HCT116 (cell line): ENCODE results near the gene WNT7B. TPM values are rescaled to one million over a fixed set of nuclear protein-coding genes. Genes with fewer than 3 reads are reported as not detected.

Experiments
- ATAC-seq: fragments of 200-7000 bp; cut with Tn5 transposase; 2 replicates; pipeline ENCODE4 v1.9.1; 2020; ENCODE audit warnings: mild to moderate bottlenecking, moderate library complexity
- BruUV-seq: library from RNA; stranded (reverse); fragments of 400-500 nt; replicated peaks from 2 replicates; lab custom pipeline; 2021; lab: Mats Ljungman, UMichigan
- CTCF ChIA-PET: fragments of 300-600 bp; sonication (Branson Sonifier 250); formaldehyde crosslinking; loops from one replicate; lab custom pipeline; 2021; ENCODE audit warnings: antibody characterized with exemption; lab: Charles Lee
- POLR2A ChIA-PET: fragments of 300-600, 350-600 bp; sonication (Branson Sonifier 250); formaldehyde crosslinking; loops from one replicate; lab custom pipeline; 2021; ENCODE audit warnings: antibody characterized with exemption; lab: Charles Lee
- RAD21 ChIA-PET, 2 experiments: fragments of 300-600 bp; sonication (Branson Sonifier 250); formaldehyde crosslinking; loops; one replicate each; lab custom pipeline; 2023; ENCODE audit warnings: low total read pairs in 2 of 2; ENCODE audit not compliant: uncharacterized antibody in 2 of 2, unreplicated experiment in 2 of 2, low non-redundant PET in 1 of 2; lab: Charles Lee
- DNase-seq: peaks from one replicate; pipeline ENCODE4 v3.0.0-alpha.2; 2010; ENCODE audit warnings: low read depth, low spot score
- H2AFZ ChIP-seq: fragments of 200-600 bp; shearing (Covaris generic), sonication (generic); 2 replicates; pipeline ENCODE4 v1.6.1; 2017; ENCODE audit warnings: low read depth, mixed run types, mixed read lengths, antibody characterized with exemption, low read length; ENCODE audit not compliant: poor library complexity, severe bottlenecking
- H3K27ac ChIP-seq: 2 replicates; pipeline ENCODE4 v1.5.1; 2012; ENCODE audit warnings: low read depth, low read length
- H3K27me3 ChIP-seq: fragments of 200-600 bp; sonication (generic); 2 replicates; pipeline ENCODE4 v1.6.1; 2016; ENCODE audit warnings: mixed run types, low read length, mixed read lengths; ENCODE audit not compliant: insufficient read depth
- H3K36me3 ChIP-seq, 2 experiments: fragments of 200-500 bp in 1 of 2; fragments of 200-600 bp in 1 of 2; sonication (Bioruptor generic) in 1 of 2; sonication (generic) in 1 of 2; 2 replicates each; pipeline versions ENCODE4 v1.5.1 to v1.6.1; 2014 to 2016; ENCODE audit warnings: low read length in 2 of 2, inconsistent platforms in 1 of 2, mixed read lengths in 1 of 2, mixed run types in 1 of 2; ENCODE audit not compliant: insufficient read depth in 2 of 2, control insufficient read depth in 1 of 2
- H3K4me1 ChIP-seq, 2 experiments: fragments of 200-600 bp in 1 of 2; sonication (generic) in 1 of 2; 2 replicates each; pipeline versions ENCODE4 v1.5.1 to v1.6.1; 2012 to 2017; ENCODE audit warnings: low read length in 2 of 2, inconsistent platforms in 1 of 2, mild to moderate bottlenecking in 1 of 2, mixed read lengths in 1 of 2, mixed run types in 1 of 2, moderate library complexity in 1 of 2; ENCODE audit not compliant: insufficient read depth in 2 of 2, control insufficient read depth in 1 of 2
- H3K4me2 ChIP-seq: fragments of 200-600 bp; sonication (generic); 2 replicates; pipeline ENCODE4 v1.6.1; 2017; ENCODE audit warnings: mixed run types, low read length, mixed read lengths
- H3K4me3 ChIP-seq, 2 experiments: fragments of 200-600 bp in 1 of 2; sonication (generic) in 1 of 2; replicated peaks in 1 of 2; 2 replicates each; pipeline ENCODE4 v1.5.1; 2011 to 2016; ENCODE audit warnings: low read length in 2 of 2, control low read depth in 1 of 2, low read depth in 1 of 2, mild to moderate bottlenecking in 1 of 2, mixed read lengths in 1 of 2, mixed run types in 1 of 2
- H3K79me2 ChIP-seq: fragments of 200-600 bp; sonication (generic); 2 replicates; pipeline ENCODE4 v1.6.1; 2017; ENCODE audit warnings: mild to moderate bottlenecking, mixed run types, low read length, moderate library complexity, mixed read lengths; ENCODE audit not compliant: insufficient read depth
- H3K9ac ChIP-seq: fragments of 200-600 bp; sonication (generic); 2 replicates; pipeline ENCODE4 v1.6.1; 2016; ENCODE audit warnings: low read length, mixed read lengths
- H3K9me2 ChIP-seq: fragments of 200-600 bp; sonication (generic), shearing (Covaris generic); 2 replicates; pipeline ENCODE4 v1.6.1; 2017; ENCODE audit warnings: mixed run types, mild to moderate bottlenecking, moderate library complexity; ENCODE audit not compliant: insufficient read depth
- H3K9me3 ChIP-seq, 2 experiments: fragments of 200-500 bp in 1 of 2; fragments of 200-600 bp in 1 of 2; sonication (Bioruptor generic) in 1 of 2; sonication (generic) in 1 of 2; 2 replicates each; pipeline ENCODE4 v1.6.1; 2014 to 2017; ENCODE audit warnings: low read length in 2 of 2, mixed read lengths in 2 of 2, inconsistent platforms in 1 of 2, low read depth in 1 of 2, mild to moderate bottlenecking in 1 of 2, mixed run types in 1 of 2, moderate library complexity in 1 of 2; ENCODE audit not compliant: control insufficient read depth in 1 of 2, insufficient read depth in 1 of 2
- H4K20me1 ChIP-seq: fragments of 200-600 bp; sonication (generic), shearing (Covaris generic); 2 replicates; pipeline ENCODE4 v1.6.1; 2017; ENCODE audit warnings: mixed run types, mild to moderate bottlenecking, moderate library complexity; ENCODE audit not compliant: insufficient read depth
- CEBPB ChIP-seq: IDR thresholded peaks from 2 replicates; pipeline ENCODE4 v1.6.1; 2012; ENCODE audit warnings: low read depth
- EGR1 ChIP-seq: IDR thresholded peaks from 2 replicates; pipeline ENCODE4 v1.6.1; 2012; ENCODE audit warnings: low read depth
- ELF1 ChIP-seq: IDR thresholded peaks from 2 replicates; pipeline ENCODE4 v1.6.1; 2012; ENCODE audit warnings: low read depth, borderline replicate concordance
- EZH2 ChIP-seq: fragments of 200-600 bp; sonication (generic); IDR thresholded peaks from 2 replicates; pipeline ENCODE4 v1.6.1; 2017; ENCODE audit warnings: antibody characterized with exemption, mixed run types
- EZH2phosphoT487 ChIP-seq: fragments of 200-600 bp; IDR thresholded peaks from 2 replicates; pipeline ENCODE4 v1.6.1; 2018; ENCODE audit warnings: antibody characterized with exemption, borderline replicate concordance
- FOSL1 ChIP-seq: IDR thresholded peaks from 2 replicates; pipeline ENCODE4 v1.6.1; 2012; ENCODE audit warnings: low read depth
- POLR2A ChIP-seq: IDR thresholded peaks from 2 replicates; pipeline ENCODE4 v1.7.0; 2011; ENCODE audit warnings: borderline replicate concordance; ENCODE audit not compliant: insufficient read depth, insufficient read length; ENCODE audit errors: extremely low read depth
- POLR2AphosphoS5 ChIP-seq: IDR thresholded peaks from 2 replicates; pipeline ENCODE4 v1.6.1; 2011; ENCODE audit warnings: mild to moderate bottlenecking, low read depth, low read length, moderate library complexity
- RAD21 ChIP-seq: IDR thresholded peaks from 2 replicates; pipeline ENCODE4 v1.6.1; 2012; ENCODE audit warnings: low read depth, mild to moderate bottlenecking
- SIN3A ChIP-seq: IDR thresholded peaks from 2 replicates; pipeline ENCODE4 v1.6.1; 2012; ENCODE audit warnings: low read depth
- SP1 ChIP-seq: IDR thresholded peaks from 2 replicates; pipeline ENCODE4 v1.6.1; 2012; ENCODE audit warnings: low read depth
- SRF ChIP-seq: IDR thresholded peaks from 2 replicates; pipeline ENCODE4 v1.6.1; 2012; ENCODE audit warnings: low read depth
- YY1 ChIP-seq: IDR thresholded peaks from 2 replicates; pipeline ENCODE4 v1.6.1; 2011; ENCODE audit warnings: low read length, low read depth, moderate library complexity, mild to moderate bottlenecking; ENCODE audit not compliant: insufficient replicate concordance; ENCODE audit errors: extremely low read depth
- intact Hi-C: fragments of 100-400 bp; cut with micrococcal nuclease; formaldehyde crosslinking; loops from 2 replicates; pipeline ENCODE4 v1.10.0; 2022
- total RNA-seq: library from RNA; stranded (reverse); gene quantifications from one replicate; pipeline ENCODE4 v1.2.1, GENCODE V29; 2021; ENCODE audit not compliant: unreplicated experiment
- TF ChIP-seq, protein P1 (sequence below): IDR thresholded peaks from 2 replicates; pipeline ENCODE4 v1.6.1; 2012; ENCODE audit warnings: low read depth
- TF ChIP-seq, protein P2 (sequence below), 3 experiments: fragments of 200-600 bp in 1 of 3; sonication (generic) in 1 of 3; IDR thresholded peaks in 2 of 3; conservative IDR thresholded peaks in 1 of 3; 2 replicates each; pipeline ENCODE4 v1.5.1; 2012 to 2017; ENCODE audit warnings: low read depth in 2 of 3, low read length in 2 of 3, antibody characterized with exemption in 1 of 3, borderline replicate concordance in 1 of 3, control low read depth in 1 of 3, mild to moderate bottlenecking in 1 of 3, mixed read lengths in 1 of 3, mixed run types in 1 of 3, moderate library complexity in 1 of 3; ENCODE audit not compliant: insufficient read depth in 1 of 3
- TF ChIP-seq, protein P3 (sequence below): IDR thresholded peaks from 2 replicates; pipeline ENCODE4 v1.6.1; 2012
- TF ChIP-seq, protein P4 (sequence below): IDR thresholded peaks from 2 replicates; pipeline ENCODE4 v1.6.1; 2012

The WNT7B gene
- total RNA-seq, 1 experiment from 2014 or later = 10.5 TPM

DNA sequence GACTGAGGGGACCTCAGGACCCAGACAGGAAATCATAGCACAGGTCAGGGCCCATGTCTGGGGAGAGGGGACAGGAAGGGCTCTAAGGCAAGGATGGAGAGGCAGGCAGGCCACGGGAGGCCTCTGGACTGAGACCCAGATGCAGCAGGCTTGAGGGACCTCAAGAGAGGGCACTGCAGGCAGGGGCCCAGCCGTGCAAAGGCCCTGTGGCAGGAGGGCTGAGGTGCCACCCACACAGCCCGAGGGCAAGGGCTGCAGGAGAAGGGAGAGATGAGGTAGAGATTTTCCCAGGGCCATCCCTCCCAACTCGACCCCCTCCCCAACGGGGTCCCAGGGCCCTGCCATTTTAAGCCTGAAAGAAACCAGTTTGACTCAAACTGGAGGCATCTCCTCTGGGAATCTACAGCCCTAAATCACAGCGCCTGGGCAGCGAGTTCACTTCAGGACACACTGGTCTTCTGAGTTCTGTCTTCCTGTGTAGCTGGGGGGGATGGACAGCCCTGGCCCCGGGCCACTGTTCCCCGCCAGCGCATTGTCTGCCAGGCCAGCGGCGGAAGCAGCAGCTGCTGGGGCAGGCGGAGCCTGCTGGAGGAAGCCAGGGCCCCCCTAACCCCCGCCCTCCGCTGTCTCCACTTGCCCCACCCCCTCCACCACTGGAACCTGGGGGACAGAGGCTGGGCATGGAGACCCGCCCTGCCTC, 20.3 kb upstream of the WNT7B start (continued):
- TF ChIP-seq, protein P1, sequence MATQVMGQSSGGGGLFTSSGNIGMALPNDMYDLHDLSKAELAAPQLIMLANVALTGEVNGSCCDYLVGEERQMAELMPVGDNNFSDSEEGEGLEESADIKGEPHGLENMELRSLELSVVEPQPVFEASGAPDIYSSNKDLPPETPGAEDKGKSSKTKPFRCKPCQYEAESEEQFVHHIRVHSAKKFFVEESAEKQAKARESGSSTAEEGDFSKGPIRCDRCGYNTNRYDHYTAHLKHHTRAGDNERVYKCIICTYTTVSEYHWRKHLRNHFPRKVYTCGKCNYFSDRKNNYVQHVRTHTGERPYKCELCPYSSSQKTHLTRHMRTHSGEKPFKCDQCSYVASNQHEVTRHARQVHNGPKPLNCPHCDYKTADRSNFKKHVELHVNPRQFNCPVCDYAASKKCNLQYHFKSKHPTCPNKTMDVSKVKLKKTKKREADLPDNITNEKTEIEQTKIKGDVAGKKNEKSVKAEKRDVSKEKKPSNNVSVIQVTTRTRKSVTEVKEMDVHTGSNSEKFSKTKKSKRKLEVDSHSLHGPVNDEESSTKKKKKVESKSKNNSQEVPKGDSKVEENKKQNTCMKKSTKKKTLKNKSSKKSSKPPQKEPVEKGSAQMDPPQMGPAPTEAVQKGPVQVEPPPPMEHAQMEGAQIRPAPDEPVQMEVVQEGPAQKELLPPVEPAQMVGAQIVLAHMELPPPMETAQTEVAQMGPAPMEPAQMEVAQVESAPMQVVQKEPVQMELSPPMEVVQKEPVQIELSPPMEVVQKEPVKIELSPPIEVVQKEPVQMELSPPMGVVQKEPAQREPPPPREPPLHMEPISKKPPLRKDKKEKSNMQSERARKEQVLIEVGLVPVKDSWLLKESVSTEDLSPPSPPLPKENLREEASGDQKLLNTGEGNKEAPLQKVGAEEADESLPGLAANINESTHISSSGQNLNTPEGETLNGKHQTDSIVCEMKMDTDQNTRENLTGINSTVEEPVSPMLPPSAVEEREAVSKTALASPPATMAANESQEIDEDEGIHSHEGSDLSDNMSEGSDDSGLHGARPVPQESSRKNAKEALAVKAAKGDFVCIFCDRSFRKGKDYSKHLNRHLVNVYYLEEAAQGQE = no peak
- TF ChIP-seq, protein P2, sequence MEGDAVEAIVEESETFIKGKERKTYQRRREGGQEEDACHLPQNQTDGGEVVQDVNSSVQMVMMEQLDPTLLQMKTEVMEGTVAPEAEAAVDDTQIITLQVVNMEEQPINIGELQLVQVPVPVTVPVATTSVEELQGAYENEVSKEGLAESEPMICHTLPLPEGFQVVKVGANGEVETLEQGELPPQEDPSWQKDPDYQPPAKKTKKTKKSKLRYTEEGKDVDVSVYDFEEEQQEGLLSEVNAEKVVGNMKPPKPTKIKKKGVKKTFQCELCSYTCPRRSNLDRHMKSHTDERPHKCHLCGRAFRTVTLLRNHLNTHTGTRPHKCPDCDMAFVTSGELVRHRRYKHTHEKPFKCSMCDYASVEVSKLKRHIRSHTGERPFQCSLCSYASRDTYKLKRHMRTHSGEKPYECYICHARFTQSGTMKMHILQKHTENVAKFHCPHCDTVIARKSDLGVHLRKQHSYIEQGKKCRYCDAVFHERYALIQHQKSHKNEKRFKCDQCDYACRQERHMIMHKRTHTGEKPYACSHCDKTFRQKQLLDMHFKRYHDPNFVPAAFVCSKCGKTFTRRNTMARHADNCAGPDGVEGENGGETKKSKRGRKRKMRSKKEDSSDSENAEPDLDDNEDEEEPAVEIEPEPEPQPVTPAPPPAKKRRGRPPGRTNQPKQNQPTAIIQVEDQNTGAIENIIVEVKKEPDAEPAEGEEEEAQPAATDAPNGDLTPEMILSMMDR (IDR thresholded peaks at IDR 0.05 in 2 of 3, conservative IDR thresholded peaks at IDR 0.05 in 1 of 3; ENCODE audit: borderline replicate concordance in 1 of 3, insufficient read depth in 1 of 3, low read depth in 2 of 3, low read length in 2 of 3) = no peak
- TF ChIP-seq FOSL1 = no peak

DNA sequence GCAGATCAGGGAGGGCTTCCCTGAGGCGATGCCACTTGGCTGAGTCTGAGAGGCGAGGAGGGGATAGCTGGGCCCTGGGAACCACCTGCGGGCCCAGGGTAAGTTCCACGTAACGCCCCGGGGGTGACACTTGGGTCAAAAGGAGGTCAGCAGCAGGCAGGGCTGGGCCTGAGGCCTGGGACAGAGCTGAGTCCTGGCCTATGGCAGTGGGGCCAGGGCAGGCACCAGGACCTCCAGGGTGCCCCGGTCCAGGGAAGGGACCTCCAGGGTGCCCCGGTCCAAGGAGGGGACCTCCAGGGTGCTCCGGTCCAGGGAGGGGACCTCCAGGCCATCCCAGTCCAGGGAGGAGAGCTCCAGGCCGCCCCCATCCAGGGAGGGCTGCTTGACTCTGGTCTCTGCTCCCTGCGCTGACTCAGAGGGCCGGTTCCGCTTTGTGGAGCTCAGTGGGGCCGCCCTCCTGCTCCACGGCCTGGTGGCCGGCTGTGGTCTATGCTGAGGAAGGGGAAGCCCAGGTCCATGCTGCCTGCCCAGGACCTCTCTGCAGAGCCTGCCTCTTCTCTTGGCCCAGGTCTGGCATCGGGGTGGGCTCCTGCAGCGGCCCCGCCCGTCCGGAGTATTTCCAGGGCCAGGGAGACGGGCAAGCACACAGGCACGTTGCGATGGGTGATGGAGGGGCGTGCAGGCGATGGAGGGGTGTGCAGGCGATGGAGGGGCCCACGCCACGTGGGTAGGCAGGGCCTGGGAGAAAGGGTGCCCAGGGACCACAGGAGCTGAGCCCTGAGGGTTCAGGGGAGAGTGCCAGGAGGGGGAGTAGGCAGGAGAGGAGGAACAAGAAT, 19.5 kb upstream of the WNT7B start:
- H3K27me3 ChIP-seq = no peaks in the 10 kb centered on the region
- H3K4me2 ChIP-seq = no peak overlapping the region
- no TSS peak for BruUV-seq
- H3K9me2 ChIP-seq = no peaks in the 10 kb centered on the region
- DNase-seq (no peak), ATAC-seq (no peak)
- H3K4me1 ChIP-seq = no peaks in the 10 kb centered on the region
- no peaks in the 10 kb centered on the region for H4K20me1 ChIP-seq
- no peaks in the 10 kb centered on the region for H3K36me3 ChIP-seq
- H3K9ac ChIP-seq = no peak overlapping the region
- no peak overlapping the region for H3K27ac ChIP-seq
- RAD21 ChIA-PET = interaction anchor here in 1 of 2 experiments (1.0 kb wide), 1 partner anchor 120 kb away, joined by 3 read pairs; no protein-coding TSS in a partner anchor
- no peaks in the 10 kb centered on the region for H3K79me2 ChIP-seq
- no peak overlapping the region for H2AFZ ChIP-seq
- H3K4me3 ChIP-seq = no peak overlapping the region
- CTCF ChIA-PET = interaction anchor here (1.0 to 4.2 kb wide), 4 partner anchors 10 to 125 kb away, joined by 3 to 32 read pairs (median 14); no protein-coding TSS in a partner anchor
- H3K9me3 ChIP-seq = no peaks in the 10 kb centered on the region
- POLR2A ChIA-PET = interaction anchor here (0.8 kb wide), 1 partner anchor 10 kb away, joined by 3 read pairs; no protein-coding TSS in a partner anchor
- intact Hi-C loops = no loop called here
- TF ChIP-seq SRF = no peak
- TF ChIP-seq, protein P3, sequence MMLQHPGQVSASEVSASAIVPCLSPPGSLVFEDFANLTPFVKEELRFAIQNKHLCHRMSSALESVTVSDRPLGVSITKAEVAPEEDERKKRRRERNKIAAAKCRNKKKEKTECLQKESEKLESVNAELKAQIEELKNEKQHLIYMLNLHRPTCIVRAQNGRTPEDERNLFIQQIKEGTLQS = no peak
- no peak for TF ChIP-seq EZH2
- TF ChIP-seq YY1 = no peak
- TF ChIP-seq EGR1 = no peak
- no peak for TF ChIP-seq POLR2AphosphoS5
- TF ChIP-seq POLR2A = no peak
- no peak for TF ChIP-seq RAD21
- TF ChIP-seq SP1 = no peak
- TF ChIP-seq CEBPB = no peak
- no peak for TF ChIP-seq EZH2phosphoT487
- no peak for TF ChIP-seq SIN3A
- TF ChIP-seq, protein P4, sequence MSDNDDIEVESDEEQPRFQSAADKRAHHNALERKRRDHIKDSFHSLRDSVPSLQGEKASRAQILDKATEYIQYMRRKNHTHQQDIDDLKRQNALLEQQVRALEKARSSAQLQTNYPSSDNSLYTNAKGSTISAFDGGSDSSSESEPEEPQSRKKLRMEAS = no peak
- TF ChIP-seq ELF1 = no peak
